ENCODE measurements around the gene FNDC11. TPM values are rescaled to one million over a fixed set of nuclear protein-coding genes. Genes with fewer than 3 reads are reported as not detected.

FNDC11 gene
- total RNA-seq, 6 experiments from 2014 or later, result not detected

DNA sequence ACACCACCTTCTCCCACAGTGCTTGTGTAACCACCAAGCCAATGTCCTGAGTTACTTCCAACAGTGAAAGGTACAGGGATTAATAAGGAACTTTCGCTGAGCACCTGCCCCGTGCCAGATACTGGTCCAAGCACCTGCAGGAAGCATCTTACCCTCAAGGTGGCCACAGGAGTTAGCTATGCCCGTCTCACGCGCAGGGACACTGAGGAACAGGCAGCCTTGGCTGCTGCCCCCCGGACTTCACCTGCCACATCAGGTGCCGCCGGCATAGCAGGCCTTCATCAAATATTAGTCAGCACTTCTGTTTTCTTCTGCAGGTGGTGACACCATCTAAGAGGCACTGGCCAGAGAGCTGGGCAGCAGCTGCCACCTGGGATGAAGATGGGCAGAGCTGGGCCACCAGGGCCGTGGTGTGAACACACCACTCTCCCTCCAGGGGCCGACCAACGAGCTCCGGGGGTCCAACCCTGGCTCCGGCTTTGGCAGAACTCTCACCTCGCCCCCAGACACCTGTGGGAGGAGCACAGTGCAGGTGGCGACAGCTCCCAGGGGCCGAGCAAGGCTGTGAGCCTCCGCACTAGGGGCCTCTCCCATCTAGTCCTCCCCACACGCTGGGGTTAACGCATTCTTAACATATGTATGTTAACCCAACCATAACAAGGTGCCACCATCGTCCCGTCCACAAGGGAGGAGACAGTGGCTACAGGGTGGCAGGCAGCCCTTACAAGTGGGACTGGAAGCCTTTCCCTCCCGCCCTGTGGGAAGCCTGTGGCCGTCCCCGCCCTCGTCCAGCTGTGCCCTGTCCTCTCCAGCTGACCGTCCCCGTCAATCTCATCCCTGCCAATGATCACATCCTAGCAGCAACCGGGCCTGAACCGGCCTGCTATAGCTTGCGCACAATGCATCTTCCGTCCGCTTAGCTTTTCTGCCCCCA lies 36.3 kb upstream of the FNDC11 start:
- ATAC-seq (no peak), DNase-seq (peak in 2 of 3 donors; percentile 24 to 45)
- TF ChIP-seq CTCF (IDR thresholded peaks at IDR 0.05), result no peak
- no peak for TF ChIP-seq POLR2A (IDR thresholded peaks at IDR 0.05)
- Histone ChIP-seq H3K9me3 (no peaks in the 10 kb centered on the region), H3K27me3 (no peaks in the 10 kb centered on the region), H3K4me1 (peaks cover 0 to 10% (median 2%) of the 10 kb centered on the region in 4 donors), H3K27ac (no peak overlapping the region), H3K4me3 (no peak overlapping the region), H3K36me3 (no peaks in the 10 kb centered on the region)
- WGBS (ENCODE audit: insufficient coverage, low coverage, low lambda C conversion rate, missing lambda C conversion rate), result 81% methylated on average over 6 of the region's 32 CpGs
- intact Hi-C loops (cut with DNase I), result no loop called here

- DNase-seq (peak in 2 of 3 donors; percentile 44 to 51), ATAC-seq (no peak)
- no peak overlapping the region for H3K27ac ChIP-seq
- H3K36me3 ChIP-seq, result no peaks in the 10 kb centered on the region
- TF ChIP-seq POLR2A (IDR thresholded peaks at IDR 0.05), result no peak
- TF ChIP-seq CTCF (IDR thresholded peaks at IDR 0.05), result no peak
- H3K27me3 ChIP-seq, result no peaks in the 10 kb centered on the region
- no peaks in the 10 kb centered on the region for H3K9me3 ChIP-seq
- H3K4me3 ChIP-seq, result no peak overlapping the region
- 59% methylated on average over 8 of the region's 20 CpGs for WGBS (ENCODE audit: insufficient coverage, low coverage, low lambda C conversion rate, missing lambda C conversion rate)
- intact Hi-C loops (cut with DNase I), result no loop called here
- H3K4me1 ChIP-seq, result peaks cover 0 to 10% (median 2%) of the 10 kb centered on the region in 4 donors
These were observed 35.6 kb upstream of the FNDC11 start for GRCh38 chr20:63518351-63518861.

DNA sequence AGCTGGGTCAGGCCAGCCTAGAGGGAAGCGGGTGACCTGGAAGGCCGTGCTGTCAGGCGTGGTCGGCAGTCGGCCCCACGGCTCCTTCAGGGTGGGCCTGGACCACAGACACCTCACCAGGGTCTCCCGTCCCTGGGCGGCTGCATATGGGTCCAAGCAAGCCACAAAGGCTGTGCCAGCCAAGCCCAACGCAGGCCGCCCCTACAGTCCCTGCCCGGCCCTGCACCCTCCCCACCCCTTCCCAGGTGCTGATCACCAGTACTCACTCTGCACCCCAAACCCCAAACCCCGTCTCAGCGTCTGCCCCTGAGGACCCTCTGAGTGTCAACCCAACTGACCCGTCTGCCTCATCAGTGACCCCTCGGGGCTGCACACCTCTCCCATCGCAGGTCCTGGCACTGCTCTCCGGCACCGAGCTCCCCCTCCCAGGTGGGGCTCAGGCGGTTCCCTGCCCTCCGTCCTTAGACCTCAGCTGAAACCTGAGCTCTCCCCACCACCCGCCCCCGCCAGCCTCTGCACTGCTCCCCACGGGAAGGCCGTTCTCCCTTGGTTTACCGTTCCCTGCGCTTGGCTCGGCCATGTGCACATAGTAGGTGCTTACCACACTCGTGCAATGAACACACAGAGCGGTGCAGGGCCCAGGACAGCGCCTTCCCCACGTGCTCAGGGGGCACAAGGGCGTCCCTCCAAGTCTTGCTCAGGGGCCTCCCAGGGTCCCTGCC lies 34.9 kb upstream of the FNDC11 start:
- H3K27me3 ChIP-seq, result no peaks in the 10 kb centered on the region
- ATAC-seq (no peak), DNase-seq (peak; percentile 27 to 56 (median 46))
- intact Hi-C loops (cut with DNase I), result no loop called here
- peak overlapping the region in 2 of 3 donors; percentile 67 to 75 for H3K4me3 ChIP-seq
- TF ChIP-seq CTCF (IDR thresholded peaks at IDR 0.05) (no peak), POLR2A (IDR thresholded peaks at IDR 0.05) (no peak)
- H3K4me1 ChIP-seq, result peaks cover 0 to 10% (median 2%) of the 10 kb centered on the region in 4 donors
- H3K36me3 ChIP-seq, result no peaks in the 10 kb centered on the region
- no peaks in the 10 kb centered on the region for H3K9me3 ChIP-seq
- no peak overlapping the region for H3K27ac ChIP-seq
- 62% methylated on average over 9 of the region's 32 CpGs for WGBS (ENCODE audit: insufficient coverage, low coverage, low lambda C conversion rate, missing lambda C conversion rate)

- ATAC-seq, result peak; percentile 39 to 52 (median 47)
- intact Hi-C loops (cut with DNase I), result no loop called here
- Histone ChIP-seq H3K27me3 (no peaks in the 10 kb centered on the region), H3K4me1 (peaks cover 0 to 10% (median 2%) of the 10 kb centered on the region in 4 donors), H3K9me3 (no peaks in the 10 kb centered on the region), H3K4me3 (peak overlapping the region; percentile 67 to 78 (median 75)), H3K27ac (peak overlapping the region; percentile 94 to 98 (median 98)), H3K36me3 (no peaks in the 10 kb centered on the region)
- DNase-seq, result peak; percentile 67 to 74 (median 72)
- WGBS (ENCODE audit: insufficient coverage, low coverage, low lambda C conversion rate, missing lambda C conversion rate), result 2% methylated on average over 28 of the region's 72 CpGs
- TF ChIP-seq CTCF (IDR thresholded peaks at IDR 0.05), result peak in 2 of 4 donors; percentile 12 to 16
- TF ChIP-seq POLR2A (IDR thresholded peaks at IDR 0.05), result no peak
These were observed 34.1 kb upstream of the FNDC11 start for GRCh38 chr20:63519668-63520503.
